ENCODE data around the gene GPN1.

Gene GPN1

DNA sequence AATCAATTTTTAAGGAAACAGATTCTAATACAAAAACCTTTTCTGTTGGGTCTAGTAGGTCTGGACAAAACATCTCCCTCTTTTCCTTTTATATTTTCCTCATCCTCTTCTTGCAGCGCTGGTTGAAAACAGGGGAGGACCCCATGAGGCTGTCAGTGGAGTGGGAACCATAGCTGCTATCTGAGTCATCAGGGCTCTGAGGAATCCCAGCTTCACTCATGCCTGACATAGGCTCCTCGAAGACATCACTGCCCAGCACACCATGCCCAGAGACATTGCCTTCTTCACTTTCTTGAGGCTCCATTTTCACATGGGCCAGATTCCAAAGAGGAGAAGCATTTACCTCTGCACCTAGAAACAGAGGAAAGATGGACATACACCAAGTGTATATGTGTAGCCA, 24.5 kb downstream of the GPN1 start:
- TF ChIP-seq EZH2 (optimal IDR thresholded peaks at IDR 0.05; ENCODE audit: low read depth, low read length) (no peak), EZH2phosphoT487 (IDR thresholded peaks at IDR 0.05; ENCODE audit: low read length) (no peak)
- TF ChIP-seq, protein P1, sequence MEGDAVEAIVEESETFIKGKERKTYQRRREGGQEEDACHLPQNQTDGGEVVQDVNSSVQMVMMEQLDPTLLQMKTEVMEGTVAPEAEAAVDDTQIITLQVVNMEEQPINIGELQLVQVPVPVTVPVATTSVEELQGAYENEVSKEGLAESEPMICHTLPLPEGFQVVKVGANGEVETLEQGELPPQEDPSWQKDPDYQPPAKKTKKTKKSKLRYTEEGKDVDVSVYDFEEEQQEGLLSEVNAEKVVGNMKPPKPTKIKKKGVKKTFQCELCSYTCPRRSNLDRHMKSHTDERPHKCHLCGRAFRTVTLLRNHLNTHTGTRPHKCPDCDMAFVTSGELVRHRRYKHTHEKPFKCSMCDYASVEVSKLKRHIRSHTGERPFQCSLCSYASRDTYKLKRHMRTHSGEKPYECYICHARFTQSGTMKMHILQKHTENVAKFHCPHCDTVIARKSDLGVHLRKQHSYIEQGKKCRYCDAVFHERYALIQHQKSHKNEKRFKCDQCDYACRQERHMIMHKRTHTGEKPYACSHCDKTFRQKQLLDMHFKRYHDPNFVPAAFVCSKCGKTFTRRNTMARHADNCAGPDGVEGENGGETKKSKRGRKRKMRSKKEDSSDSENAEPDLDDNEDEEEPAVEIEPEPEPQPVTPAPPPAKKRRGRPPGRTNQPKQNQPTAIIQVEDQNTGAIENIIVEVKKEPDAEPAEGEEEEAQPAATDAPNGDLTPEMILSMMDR (IDR thresholded peaks at IDR 0.05; ENCODE audit: low read length), result no peak
- Histone ChIP-seq H3K36me3 (replicated peaks; ENCODE audit: insufficient read depth, low read length) (0 out of 2 replicates have a peak, but pooled peaks cover 8% of the 10 kb centered on the region), H3K9me2 (replicated peaks; ENCODE audit: insufficient read depth, low read length) (no peaks in the 10 kb centered on the region), H2AFZ (ENCODE audit: low read length) (no peak overlapping the region), H3K27ac (ENCODE audit: low read length) (no peak overlapping the region), H3K27me3 (replicated peaks; ENCODE audit: insufficient read depth, low read length) (no peaks in the 10 kb centered on the region), H3F3A (ENCODE audit: insufficient read depth, low read length) (no peaks in the 10 kb centered on the region), H3K9me3 (replicated peaks; ENCODE audit: insufficient read depth, low read length) (no peaks in the 10 kb centered on the region), H3K79me2 (ENCODE audit: low read length) (0 out of 2 replicates have a peak, but pooled peaks cover 4% of the 10 kb centered on the region), H4K20me1 (ENCODE audit: insufficient read depth, low read length) (no peaks in the 10 kb centered on the region), H3K4me2 (ENCODE audit: low read depth, low read length) (no peak overlapping the region), H3K4me1 (ENCODE audit: low read length) (no peaks in the 10 kb centered on the region), H3K4me3 (ENCODE audit: low read length) (no peak overlapping the region), H3K9ac (ENCODE audit: low read length) (no peak overlapping the region)
- DNase-seq, result no peak

DNA sequence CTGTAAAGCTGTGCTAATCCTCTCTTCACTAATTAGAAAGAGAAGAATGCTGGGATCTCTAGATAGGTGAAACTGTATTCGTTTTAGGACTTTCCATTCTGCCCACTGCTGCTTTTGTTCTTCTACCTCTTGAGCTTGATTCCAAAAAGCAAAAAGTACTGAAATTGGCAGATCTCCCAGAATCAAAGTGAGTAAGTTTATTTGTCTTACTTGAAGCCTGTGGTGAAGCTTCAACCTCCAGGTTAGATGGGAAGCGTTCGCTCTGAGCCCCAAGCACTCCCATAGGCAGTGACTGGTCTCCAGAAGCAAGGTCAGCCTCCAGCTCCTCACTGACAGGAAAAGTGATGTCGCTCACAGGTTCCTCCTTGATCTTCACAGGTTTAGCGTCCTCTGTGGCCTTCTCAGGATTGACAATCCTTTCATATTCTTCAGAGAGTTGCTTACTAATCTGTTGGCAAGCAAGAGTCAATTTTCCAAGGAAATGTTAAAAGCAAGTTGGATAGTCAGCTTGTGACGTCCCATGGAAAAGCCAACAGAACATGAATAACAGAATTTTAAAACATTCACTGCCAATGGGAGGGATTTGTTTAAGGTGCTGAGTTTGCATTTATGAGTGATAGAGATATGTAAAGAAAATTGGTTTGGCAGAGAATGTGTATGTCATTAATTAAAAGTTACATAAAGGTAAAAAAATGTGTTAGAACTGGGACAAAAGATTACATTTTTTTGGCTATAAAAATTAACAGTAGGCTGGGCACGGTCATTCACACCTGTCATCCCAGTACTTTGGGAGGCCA, 26.5 kb downstream of the GPN1 start:
- no peak for DNase-seq

DNA sequence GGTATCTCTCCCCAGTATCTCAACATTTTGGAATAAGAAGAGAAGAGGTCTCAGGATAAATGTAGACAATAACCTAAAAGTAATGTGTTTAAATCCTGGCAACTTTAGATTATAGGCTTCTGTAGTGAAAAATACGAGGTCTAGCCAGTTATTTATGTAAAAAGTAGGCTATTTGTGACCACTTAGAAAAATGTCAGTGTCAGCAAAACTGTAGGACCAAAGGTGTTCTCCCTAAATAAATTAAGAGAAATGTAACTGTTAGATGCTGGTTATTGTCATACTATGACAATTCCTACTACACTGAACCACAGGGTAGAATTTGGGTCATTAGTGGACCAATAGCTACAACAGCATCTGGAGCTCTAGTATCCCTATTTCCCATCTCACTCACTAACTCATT, 32.5 kb downstream of the GPN1 start:
- no peaks in the 10 kb centered on the region for H3K9me3 ChIP-seq (replicated peaks; ENCODE audit: insufficient read depth, low read length)
- H3K36me3 ChIP-seq (replicated peaks; ENCODE audit: insufficient read depth, low read length), result peaks cover 9% of the 10 kb centered on the region; the same call in 1 of the 2 replicates
- H3K27me3 ChIP-seq (replicated peaks; ENCODE audit: insufficient read depth, low read length), result no peaks in the 10 kb centered on the region
- H3K4me2 ChIP-seq (ENCODE audit: low read depth, low read length), result no peak overlapping the region
- no peak overlapping the region for H3K9ac ChIP-seq (ENCODE audit: low read length)
- TF ChIP-seq, protein P1 (IDR thresholded peaks at IDR 0.05; ENCODE audit: low read length), result no peak
- TF ChIP-seq EZH2phosphoT487 (IDR thresholded peaks at IDR 0.05; ENCODE audit: low read length) (no peak), EZH2 (optimal IDR thresholded peaks at IDR 0.05; ENCODE audit: low read depth, low read length) (no peak)
- peaks cover 40% of the 10 kb centered on the region for H3K79me2 ChIP-seq (ENCODE audit: low read length)
- no peaks in the 10 kb centered on the region for H3F3A ChIP-seq (ENCODE audit: insufficient read depth, low read length)
- H4K20me1 ChIP-seq (ENCODE audit: insufficient read depth, low read length), result no peaks in the 10 kb centered on the region
- DNase-seq, result no peak
- no peak overlapping the region for H3K27ac ChIP-seq (ENCODE audit: low read length)
- no peak overlapping the region for H3K4me3 ChIP-seq (ENCODE audit: low read length)
- no peaks in the 10 kb centered on the region for H3K9me2 ChIP-seq (replicated peaks; ENCODE audit: insufficient read depth, low read length)
- H2AFZ ChIP-seq (ENCODE audit: low read length), result no peak overlapping the region
- H3K4me1 ChIP-seq (ENCODE audit: low read length), result peaks cover 9% of the 10 kb centered on the region

More for the DNA sequence above, 26.5 kb downstream of the GPN1 start:
- Histone ChIP-seq H3K9ac (ENCODE audit: low read length) (no peak overlapping the region), H3K27ac (ENCODE audit: low read length) (no peak overlapping the region), H3K4me3 (ENCODE audit: low read length) (no peak overlapping the region), H3K79me2 (ENCODE audit: low read length) (0 out of 2 replicates have a peak, but pooled peaks cover 4% of the 10 kb centered on the region), H3K9me2 (replicated peaks; ENCODE audit: insufficient read depth, low read length) (no peaks in the 10 kb centered on the region), H3K27me3 (replicated peaks; ENCODE audit: insufficient read depth, low read length) (no peaks in the 10 kb centered on the region), H3K36me3 (replicated peaks; ENCODE audit: insufficient read depth, low read length) (0 out of 2 replicates have a peak, but pooled peaks cover 12% of the 10 kb centered on the region), H4K20me1 (ENCODE audit: insufficient read depth, low read length) (no peaks in the 10 kb centered on the region), H3K9me3 (replicated peaks; ENCODE audit: insufficient read depth, low read length) (no peaks in the 10 kb centered on the region), H3K4me2 (ENCODE audit: low read depth, low read length) (no peak overlapping the region), H3K4me1 (ENCODE audit: low read length) (no peaks in the 10 kb centered on the region), H2AFZ (ENCODE audit: low read length) (no peak overlapping the region), H3F3A (ENCODE audit: insufficient read depth, low read length) (no peaks in the 10 kb centered on the region)
- TF ChIP-seq EZH2phosphoT487 (IDR thresholded peaks at IDR 0.05; ENCODE audit: low read length), result no peak
- TF ChIP-seq, protein P1 (IDR thresholded peaks at IDR 0.05; ENCODE audit: low read length), result no peak
- no peak for TF ChIP-seq EZH2 (optimal IDR thresholded peaks at IDR 0.05; ENCODE audit: low read depth, low read length)
